Cardiac muscle cell (in vitro differentiated cells and primary cell): ENCODE data around the gene ACTRT2. TPM values are rescaled to one million over a fixed set of nuclear protein-coding genes. Genes with fewer than 3 reads are reported as not detected.

Experiments used
- DNase-seq, 2 donors: peaks; one replicate each; pipeline versions ENCODE4 v3.0.0 to v3.0.0-alpha.2; 2010 to 2017; ENCODE audit warnings: low read depth in 1 of 2, low spot score in 1 of 2
- H3K27ac ChIP-seq: fragments of 200-600 bp; sonication (generic); 2 replicates; pipeline ENCODE4 v1.5.1; 2016
- H3K27me3 ChIP-seq: fragments of 200-600 bp; sonication (generic); 2 replicates; pipeline ENCODE4 v1.6.0; 2016; ENCODE audit warnings: control low read depth
- H3K36me3 ChIP-seq: fragments of 200-600 bp; sonication (generic); 2 replicates; pipeline ENCODE4 v1.5.1; 2016; ENCODE audit warnings: control low read depth
- H3K4me1 ChIP-seq: fragments of 200-600 bp; sonication (generic); 2 replicates; pipeline ENCODE4 v1.8.1; 2017; ENCODE audit warnings: low read depth, mild to moderate bottlenecking, mixed run types
- H3K4me3 ChIP-seq: fragments of 200-600 bp; sonication (generic); 2 replicates; pipeline ENCODE4 v1.5.1; 2016; ENCODE audit warnings: mild to moderate bottlenecking
- H3K9me3 ChIP-seq: fragments of 200-600 bp; sonication (generic); 2 replicates; pipeline ENCODE4 v1.5.1; 2017; ENCODE audit warnings: low read depth, mild to moderate bottlenecking, control low read depth
- CTCF ChIP-seq: IDR thresholded peaks from 2 replicates; pipeline ENCODE4 v1.5.1; 2012; ENCODE audit warnings: low read depth, mild to moderate bottlenecking, low read length
- polyA plus RNA-seq: library from polyadenylated mRNA; unstranded; fragments of >200 nt; fragmentation: Nextera tagmentation; extraction: Ambion mirVana; gene quantifications from 2 replicates; pipeline ENCODE4 v1.2.1, GENCODE V29; 2016
- total RNA-seq: library from RNA; depleted of rRNA; stranded (reverse); fragments of >200 nt; gene quantifications from 2 replicates; pipeline ENCODE4 v1.2.3, GENCODE V29; 2016

Gene ACTRT2
- total and polyA plus RNA-seq, 2 experiments from 2014 or later = not detected

- Histone ChIP-seq H3K27ac (no peak overlapping the region), H3K9me3 (no peaks in the 10 kb centered on the region), H3K27me3 (no peaks in the 10 kb centered on the region), H3K4me3 (no peak overlapping the region), H3K4me1 (no peaks in the 10 kb centered on the region), H3K36me3 (no peaks in the 10 kb centered on the region)
- DNase-seq = no peak
- TF ChIP-seq CTCF = no peak
Measured at GRCh38 chr1:3019516-3020051, 1.7 kb upstream of the ACTRT2 start.

DNA sequence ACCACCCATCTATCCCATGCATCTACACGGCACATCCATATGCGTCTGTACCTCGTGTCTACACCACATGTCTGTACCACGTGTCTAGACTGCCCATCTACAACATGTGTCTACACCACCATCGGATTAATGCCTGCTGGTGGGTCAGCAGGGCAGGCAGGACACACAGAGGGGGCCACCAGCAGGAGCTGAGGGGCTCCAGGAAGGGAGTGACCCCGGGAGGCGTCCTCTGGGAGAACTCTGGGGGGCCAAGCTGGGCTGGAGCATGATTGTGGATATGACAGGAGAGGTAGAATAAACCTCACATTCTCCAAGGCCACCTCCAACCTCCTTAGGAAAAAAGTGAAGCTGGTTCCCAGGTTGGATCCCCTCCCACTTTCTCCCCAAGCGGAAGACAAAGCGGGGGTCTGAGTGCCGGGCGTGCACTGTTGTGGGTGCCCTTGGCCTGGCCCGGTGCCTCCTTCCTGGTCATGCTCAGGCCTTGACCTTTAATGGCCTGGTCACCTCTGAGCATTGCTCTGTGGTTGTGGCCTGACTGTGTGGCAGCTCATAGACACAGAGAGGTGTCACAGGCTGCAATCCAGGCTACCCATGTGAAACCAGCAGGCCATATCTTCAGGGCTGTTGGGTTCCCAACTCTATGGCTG, 881 bp upstream of the ACTRT2 start:
- DNase-seq = no peak
- H3K4me1 ChIP-seq = no peaks in the 10 kb centered on the region
- no peak for TF ChIP-seq CTCF

DNA sequence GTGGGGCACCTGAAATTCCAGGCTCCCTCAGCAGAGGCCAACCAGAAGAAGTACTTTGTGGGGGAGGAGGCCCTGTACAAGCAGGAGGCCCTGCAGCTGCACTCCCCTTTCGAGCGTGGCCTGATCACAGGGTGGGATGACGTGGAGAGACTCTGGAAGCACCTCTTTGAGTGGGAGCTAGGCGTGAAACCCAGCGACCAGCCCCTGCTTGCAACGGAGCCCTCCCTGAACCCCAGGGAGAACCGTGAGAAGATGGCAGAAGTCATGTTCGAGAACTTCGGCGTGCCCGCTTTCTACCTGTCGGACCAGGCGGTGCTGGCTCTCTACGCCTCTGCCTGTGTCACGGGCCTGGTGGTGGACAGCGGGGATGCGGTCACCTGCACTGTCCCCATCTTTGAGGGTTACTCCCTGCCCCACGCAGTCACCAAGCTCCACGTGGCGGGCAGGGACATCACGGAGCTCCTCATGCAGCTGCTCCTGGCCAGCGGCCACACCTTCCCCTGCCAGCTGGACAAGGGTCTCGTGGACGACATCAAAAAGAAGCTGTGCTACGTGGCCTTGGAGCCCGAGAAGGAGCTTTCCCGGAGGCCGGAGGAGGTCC, 634 bp downstream of the ACTRT2 start:
- no peak for DNase-seq

More for the DNA sequence above, 881 bp upstream of the ACTRT2 start:
- Histone ChIP-seq H3K36me3 (no peaks in the 10 kb centered on the region), H3K9me3 (no peaks in the 10 kb centered on the region), H3K27me3 (no peaks in the 10 kb centered on the region), H3K27ac (no peak overlapping the region), H3K4me3 (no peak overlapping the region)

GRCh38 chr1:3022511-3022973, 1.3 kb downstream of the ACTRT2 start:
- TF ChIP-seq CTCF = no peak
- no peaks in the 10 kb centered on the region for H3K9me3 ChIP-seq
- H3K4me1 ChIP-seq = no peaks in the 10 kb centered on the region
- DNase-seq = no peak
- H3K36me3 ChIP-seq = no peaks in the 10 kb centered on the region
- H3K4me3 ChIP-seq = no peak overlapping the region
- no peak overlapping the region for H3K27ac ChIP-seq
- H3K27me3 ChIP-seq = no peaks in the 10 kb centered on the region

More for the DNA sequence above, 634 bp downstream of the ACTRT2 start:
- Histone ChIP-seq H3K4me1 (no peaks in the 10 kb centered on the region), H3K9me3 (no peaks in the 10 kb centered on the region), H3K27me3 (no peaks in the 10 kb centered on the region), H3K36me3 (no peaks in the 10 kb centered on the region), H3K27ac (no peak overlapping the region), H3K4me3 (no peak overlapping the region)
- no peak for TF ChIP-seq CTCF

- H3K4me1 ChIP-seq = no peaks in the 10 kb centered on the region
- no peak overlapping the region for H3K4me3 ChIP-seq
- no peaks in the 10 kb centered on the region for H3K36me3 ChIP-seq
- no peaks in the 10 kb centered on the region for H3K27me3 ChIP-seq
- TF ChIP-seq CTCF = no peak
- no peak for DNase-seq
- H3K27ac ChIP-seq = no peak overlapping the region
- H3K9me3 ChIP-seq = no peaks in the 10 kb centered on the region
Measured at GRCh38 chr1:3022976-3023375, 1.7 kb downstream of the ACTRT2 start.
